Measurements from ENCODE around the gene NELFB.
A peak's percentile ranks its signal among the peaks of the same experiment; 100 is the strongest.
"Not testable (repeated sequence)": the region's sequence is repeated elsewhere in the genome, so short reads cannot be mapped to it uniquely, and the experiment has no call there.

Gene NELFB

DNA sequence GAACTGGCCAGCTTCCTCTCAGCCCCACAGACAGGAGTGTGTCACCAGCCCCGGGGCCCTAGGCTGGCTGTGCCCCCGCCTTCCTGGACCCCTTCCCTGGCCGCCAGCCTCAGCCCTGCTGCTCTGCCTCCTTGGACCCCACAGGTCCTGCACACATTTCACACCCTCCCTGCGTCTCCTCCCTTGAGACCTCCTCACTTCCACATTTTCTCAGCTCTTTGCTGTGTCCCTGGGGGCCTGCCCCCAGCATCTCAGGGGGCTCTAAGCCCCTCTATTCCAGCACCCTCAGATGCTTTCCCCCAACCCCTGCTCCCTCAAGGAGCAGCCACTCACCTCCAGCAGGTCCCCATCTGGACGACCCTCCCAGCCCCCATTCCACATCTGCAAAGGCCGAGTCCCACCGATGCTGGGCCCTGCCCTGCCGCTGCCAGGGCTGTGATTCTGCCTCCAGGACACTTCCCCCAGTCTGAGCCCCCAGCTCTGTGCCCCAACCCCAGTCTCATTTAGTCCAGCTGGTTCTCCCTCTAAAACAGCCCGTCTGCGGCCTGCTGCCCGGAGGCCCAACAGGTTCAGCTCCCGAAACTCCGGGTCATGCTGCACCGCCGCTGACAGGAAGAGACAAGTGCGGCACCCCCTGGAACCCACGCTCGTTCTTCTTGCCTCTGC is 20.2 kb upstream of the NELFB start:
- DNase-seq (ENCODE audit: low spot score), result no peak

DNA sequence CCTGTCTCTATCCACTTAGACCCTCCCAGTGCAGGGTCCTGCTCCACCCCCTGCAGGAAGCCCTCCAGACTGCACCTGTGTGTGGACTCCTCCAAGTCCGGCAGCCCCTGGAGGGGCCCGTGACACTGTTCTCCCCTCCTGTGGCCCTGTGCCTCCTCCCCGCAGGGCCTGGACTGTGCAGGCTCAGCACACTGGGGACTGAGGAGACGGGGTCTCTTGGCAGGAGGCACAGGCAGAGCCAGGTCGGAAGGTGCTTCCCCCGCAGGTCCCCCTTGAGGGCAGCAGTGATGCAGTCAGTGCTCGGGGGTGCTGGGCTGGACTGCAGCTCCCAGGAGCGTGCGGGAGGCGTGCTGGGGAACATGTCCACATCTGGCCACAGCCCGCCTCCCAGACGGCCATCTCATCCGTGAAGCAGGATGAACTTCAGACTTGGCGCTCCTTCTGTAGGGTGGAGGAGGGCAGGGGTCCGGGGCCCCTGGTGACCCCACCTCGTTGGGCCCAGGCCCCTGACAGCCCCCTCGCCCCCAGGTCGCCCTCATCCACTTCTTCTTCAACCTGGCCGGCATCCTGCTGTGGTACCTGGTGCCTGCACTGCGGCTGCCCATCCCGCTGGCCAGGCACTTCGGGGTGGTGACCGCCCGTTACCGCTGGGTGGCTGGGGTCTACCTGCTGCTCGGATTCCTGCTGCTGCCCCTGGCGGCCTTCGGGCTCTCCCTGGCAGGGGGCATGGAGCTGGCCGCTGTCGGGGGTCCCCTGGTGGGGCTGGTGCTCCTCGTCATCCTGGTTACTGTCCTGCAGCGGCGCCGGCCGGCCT is 19.5 kb upstream of the NELFB start:
- no peak for DNase-seq (ENCODE audit: low spot score)

DNA sequence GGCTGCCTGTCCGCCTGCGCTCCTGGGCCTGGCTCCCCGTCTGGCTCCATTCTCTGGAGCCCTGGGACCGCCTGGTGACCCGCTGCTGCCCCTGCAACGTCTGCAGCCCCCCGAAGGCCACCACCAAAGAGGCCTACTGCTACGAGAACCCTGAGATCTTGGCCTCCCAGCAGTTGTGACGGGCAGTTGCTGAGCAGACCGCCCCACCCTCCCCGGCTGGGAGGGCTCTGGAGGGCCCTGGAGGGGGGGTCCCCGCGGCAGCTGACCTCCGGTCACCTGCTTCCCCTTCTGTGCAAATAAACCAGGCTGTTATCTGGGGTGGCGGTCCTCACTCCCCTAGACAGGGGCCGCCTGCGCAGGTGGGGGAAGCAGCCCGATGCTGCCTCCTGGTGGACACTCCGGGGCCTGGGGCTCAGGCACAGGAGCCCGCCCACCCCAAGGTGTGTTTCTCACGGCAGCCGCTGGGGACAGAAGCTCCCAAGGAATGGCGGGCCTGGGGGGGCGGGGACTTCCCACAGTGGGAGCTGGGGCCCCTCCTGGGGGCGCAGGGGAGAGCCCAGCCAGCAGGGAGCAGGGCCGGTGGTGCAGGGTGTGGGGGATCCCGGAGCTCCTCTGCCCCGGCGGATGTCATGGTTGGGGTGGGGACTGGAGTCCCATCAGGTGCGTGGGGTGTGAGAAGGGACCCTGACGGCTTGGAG is 18.7 kb upstream of the NELFB start:
- peak; percentile 71 for DNase-seq (ENCODE audit: low spot score)

DNA sequence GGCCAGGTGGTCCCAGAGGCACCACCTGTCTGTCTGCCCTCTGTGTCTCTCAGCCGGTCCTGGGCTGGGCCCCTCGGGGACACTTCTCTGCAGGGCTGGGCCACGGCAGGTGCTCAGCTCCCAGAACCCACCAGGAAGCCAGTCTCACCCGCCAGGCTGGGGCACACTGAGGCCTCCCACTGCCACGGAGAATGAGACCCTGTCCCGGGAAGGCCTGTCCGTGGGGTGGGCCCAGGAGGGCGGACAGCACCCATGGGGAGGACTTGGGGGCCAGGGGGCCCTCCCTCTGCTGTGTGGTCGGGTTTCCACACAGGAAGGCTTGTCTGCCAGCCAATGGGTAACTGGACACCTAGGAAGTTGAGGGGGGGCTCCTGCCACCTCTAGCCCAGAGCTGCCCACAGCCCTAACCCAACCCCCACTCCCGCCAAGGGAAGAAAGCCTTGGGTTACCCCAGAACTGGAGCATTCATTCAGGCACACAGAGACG is 18.1 kb upstream of the NELFB start:
- DNase-seq (ENCODE audit: low spot score), result no peak

DNA sequence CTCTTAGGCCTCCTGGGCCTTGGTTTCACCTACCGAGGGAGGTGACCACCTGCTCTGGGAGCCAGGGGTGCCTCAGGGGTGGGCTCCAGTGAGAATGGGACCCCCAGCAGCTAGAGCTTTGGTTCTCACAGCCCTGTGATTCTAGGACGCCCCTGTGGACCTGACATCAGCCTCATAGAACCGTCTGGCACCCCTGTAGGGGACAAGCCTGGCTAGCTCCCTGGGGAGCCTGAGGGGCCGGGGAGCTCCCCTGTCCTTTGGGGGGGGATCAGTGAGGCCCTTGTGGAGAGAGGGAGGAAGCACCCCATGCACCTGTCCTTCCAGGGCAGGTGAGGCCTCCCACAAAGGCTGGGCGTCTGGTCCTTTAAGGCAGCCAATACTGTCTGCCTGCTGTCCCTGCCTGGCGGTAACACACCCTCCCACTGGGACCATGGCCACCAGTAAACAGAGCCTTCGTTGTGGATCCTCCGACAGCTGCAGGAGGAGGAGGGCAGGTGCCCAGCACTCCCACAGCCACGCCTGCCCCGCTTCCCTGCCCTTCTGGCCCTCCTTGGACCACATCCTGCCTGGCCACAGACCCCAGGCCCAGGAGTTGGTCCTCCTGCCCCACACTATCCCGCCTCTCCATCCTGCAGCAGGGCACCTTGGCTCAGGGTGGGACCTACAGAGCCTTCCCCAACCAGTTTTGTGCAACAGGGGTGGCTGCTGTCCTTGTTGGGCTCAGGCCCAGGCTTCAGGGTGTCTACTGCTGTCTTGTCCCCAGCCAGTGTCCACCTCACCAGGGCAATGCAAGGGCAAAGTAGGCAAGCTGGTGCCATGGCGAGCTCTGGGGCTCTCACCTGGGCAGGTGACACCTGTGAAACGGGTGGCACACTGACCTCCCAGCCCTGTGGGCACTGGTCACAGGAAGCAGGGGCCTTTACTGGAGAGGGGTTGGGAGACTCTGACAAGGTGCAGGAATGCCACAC is 17.1 kb upstream of the NELFB start:
- peak; percentile 76 for DNase-seq (ENCODE audit: low spot score)

DNA sequence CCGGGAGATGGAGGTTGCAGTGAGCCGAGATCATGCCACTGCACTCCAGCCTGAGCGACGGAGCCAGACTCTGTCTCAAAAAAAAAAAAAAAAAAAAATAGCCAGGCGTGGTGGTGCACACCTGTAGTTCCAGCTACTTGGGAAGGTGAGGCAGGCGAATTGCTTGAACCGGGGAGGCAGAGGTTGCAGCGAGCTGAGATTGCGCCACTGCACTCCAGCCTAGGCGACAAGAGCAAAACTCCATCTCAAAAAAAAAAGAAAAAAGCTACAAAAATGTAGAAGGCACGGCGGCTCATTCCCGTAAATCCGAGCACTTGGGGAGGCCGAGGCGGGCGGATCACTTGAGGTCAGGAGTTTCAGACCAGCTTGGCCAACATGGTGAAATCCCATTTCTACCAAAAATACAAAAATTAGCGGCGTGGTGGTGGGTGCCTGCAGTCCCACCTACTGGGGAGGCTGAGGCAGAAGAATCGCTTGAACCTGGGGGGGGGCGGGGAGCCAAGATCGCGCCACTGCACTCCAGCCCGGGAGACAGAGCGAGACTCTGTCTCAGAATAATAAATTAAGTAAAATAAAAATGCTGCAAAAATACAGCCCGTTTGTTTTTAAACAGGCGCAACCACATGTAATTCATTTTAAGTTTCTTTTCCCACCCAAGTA is 15.5 kb upstream of the NELFB start:
- not testable (repeated sequence) for DNase-seq (ENCODE audit: low spot score)

DNA sequence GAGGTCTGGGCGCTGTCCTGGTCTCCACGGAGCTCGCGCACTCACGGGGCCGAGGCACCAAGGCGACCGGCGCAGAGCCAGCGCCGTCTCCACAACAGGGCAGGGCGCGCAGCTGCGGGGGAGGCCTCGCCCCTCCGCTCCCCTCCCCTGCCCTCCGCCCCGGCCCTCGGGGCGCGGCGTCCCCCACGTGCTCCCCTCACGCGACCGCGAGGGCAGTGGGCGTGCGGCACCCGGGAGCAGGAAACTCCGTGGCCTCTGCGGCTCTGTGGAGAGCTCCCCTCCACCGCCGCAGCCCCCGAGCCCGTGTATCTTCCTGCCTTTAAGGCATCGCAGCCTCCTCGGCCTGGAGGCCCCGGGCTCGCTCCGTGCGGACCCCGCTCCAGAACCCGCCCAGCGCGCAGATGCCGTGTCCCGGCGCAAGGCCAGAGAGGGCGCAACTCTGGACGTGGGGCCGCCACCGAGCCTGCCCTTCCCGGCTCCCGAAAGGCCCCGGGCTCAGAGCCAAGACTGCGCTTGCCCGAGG is 14.7 kb upstream of the NELFB start:
- peak; percentile 68 for DNase-seq (ENCODE audit: low spot score)

DNA sequence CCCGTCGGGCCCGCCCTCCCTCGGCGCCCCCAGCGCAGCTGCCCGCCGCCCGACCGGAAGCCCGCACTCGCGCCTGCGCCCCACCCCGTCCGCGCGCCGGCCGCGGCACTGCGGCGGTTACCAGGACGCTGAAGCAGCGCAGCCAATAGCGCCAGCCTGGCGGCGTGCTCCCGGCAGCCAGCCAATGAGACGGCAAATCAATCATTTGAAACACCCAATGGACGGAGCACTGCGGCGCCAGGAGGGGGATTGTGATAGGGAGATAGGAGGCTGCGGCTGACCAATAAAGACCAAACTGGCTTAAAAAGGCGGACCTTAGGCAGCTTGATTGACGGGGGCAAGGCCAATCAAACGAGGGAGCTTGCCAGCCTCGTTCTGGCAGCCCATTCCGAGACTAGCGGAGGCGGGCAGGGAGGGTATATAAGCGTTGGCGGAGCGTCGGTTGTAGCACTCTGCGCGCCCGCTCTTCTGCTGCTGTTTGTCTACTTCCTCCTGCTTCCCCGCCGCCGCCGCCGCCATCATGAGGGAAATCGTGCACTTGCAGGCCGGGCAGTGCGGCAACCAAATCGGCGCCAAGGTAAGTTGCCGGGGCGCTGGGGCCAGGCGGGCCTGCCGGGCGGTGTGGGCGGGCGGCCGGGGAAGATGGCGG is 14.2 kb upstream of the NELFB start, which contains the start of gene TUBB4B:
Gene TUBB4B (plus strand): TSS at position 447 of the 649 bp plus-strand sequence. CDS start 74 bp downstream, at position 521.
- peak; percentile 100 for DNase-seq (ENCODE audit: low spot score)

DNA sequence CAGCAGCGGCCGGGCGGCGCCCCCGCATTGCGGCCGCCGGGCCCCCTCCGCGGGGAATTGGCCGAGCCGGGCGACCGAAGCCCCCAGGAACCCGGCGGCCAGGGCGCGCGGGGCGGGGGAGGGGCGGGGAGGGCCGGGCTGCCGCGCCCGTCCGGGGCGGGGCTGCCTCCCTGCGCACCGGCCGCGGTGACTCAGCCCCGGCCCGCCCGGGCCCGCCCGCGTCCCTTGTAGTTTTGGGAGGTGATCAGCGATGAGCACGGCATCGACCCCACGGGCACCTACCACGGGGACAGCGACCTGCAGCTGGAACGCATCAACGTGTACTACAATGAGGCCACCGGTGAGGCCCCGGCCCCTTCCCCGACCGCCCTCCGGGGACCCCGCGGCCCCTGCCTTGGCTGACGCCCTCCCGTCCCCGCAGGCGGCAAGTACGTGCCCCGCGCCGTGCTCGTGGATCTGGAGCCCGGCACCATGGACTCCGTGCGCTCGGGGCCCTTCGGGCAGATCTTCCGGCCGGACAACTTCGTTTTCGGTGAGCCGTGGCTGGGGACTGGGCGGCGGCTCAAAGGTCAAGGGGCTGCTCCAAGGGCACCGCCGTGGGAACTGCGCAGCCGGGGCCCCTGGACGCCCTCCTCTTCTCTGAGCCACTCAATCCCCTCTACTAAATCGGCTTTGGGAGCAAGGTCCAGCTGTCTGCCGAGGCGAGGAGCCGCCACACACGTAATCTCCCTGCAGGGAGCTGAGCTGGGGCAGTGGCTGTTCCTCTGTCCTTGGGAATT is 13.4 kb upstream of the NELFB start:
- DNase-seq (ENCODE audit: low spot score), result no peak

DNA sequence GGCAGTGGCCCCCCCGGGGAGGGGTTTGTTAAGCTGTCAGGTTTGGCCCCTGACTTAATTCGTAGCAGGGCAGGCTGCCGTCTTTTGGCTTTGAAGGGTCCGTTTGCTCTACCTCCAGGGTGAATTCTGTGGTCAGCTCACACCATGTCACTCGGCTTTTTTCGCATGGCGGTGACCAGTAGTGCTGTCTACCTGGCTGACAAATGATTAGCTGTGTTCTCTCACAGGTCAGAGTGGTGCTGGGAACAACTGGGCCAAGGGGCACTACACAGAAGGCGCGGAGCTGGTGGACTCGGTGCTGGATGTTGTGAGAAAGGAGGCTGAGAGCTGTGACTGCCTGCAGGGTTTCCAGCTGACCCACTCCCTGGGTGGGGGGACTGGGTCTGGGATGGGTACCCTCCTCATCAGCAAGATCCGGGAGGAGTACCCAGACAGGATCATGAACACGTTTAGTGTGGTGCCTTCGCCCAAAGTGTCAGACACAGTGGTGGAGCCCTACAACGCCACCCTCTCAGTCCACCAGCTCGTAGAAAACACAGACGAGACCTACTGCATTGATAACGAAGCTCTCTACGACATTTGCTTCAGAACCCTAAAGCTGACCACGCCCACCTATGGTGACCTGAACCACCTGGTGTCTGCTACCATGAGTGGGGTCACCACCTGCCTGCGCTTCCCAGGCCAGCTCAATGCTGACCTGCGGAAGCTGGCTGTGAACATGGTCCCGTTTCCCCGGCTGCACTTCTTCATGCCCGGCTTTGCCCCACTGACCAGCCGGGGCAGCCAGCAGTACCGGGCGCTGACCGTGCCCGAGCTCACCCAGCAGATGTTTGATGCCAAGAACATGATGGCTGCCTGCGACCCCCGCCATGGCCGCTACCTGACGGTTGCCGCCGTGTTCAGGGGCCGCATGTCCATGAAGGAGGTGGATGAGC is 12.6 kb upstream of the NELFB start:
- no peak for DNase-seq (ENCODE audit: low spot score)

DNA sequence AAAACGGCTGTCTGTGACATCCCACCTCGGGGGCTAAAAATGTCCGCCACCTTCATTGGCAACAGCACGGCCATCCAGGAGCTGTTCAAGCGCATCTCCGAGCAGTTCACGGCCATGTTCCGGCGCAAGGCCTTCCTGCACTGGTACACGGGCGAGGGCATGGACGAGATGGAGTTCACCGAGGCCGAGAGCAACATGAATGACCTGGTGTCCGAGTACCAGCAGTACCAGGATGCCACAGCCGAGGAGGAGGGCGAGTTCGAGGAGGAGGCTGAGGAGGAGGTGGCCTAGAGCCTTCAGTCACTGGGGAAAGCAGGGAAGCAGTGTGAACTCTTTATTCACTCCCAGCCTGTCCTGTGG is 11.9 kb upstream of the NELFB start:
- DNase-seq (ENCODE audit: low spot score), result not testable (repeated sequence)

DNA sequence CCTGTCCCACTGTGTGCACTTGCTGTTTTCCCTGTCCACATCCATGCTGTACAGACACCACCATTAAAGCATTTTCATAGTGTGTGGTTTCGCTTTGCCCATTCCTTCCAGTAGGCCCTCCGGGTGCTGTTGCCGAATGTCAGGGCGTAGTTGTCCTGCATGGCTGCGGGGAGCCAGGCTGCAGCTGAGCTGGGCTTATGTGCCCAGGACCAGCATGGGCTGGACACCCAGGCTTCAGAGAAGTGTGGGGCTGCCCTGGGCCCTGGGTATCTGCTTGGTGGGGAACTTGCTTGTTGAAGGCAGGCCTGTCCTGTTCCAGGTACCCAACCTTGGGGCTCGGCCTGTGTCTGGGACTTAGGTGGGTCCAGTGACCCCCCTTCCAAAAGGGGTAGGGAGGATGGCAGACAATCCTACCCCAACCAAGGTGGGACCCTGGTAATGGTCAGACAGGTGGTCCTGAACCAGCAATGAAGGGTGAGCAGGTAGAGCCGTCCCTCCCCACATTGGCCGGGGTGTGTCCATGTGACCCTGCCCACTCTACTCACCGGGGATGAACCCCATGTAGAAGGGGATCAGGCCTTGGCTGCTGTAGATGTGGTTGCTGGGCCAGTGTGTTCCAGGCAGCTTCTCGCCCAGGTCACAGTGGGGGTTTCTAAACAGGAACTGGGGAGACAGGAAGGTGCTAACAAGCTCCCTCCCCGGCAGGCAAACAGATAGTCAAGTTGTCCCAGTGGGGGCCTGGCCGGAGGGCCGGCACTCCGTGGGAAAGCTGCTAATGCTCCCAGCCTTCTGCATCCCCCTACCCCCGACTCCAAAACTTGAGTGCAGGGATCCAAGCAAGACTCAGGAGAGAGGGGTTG is 11.3 kb upstream of the NELFB start:
- DNase-seq (ENCODE audit: low spot score), result no peak

DNA sequence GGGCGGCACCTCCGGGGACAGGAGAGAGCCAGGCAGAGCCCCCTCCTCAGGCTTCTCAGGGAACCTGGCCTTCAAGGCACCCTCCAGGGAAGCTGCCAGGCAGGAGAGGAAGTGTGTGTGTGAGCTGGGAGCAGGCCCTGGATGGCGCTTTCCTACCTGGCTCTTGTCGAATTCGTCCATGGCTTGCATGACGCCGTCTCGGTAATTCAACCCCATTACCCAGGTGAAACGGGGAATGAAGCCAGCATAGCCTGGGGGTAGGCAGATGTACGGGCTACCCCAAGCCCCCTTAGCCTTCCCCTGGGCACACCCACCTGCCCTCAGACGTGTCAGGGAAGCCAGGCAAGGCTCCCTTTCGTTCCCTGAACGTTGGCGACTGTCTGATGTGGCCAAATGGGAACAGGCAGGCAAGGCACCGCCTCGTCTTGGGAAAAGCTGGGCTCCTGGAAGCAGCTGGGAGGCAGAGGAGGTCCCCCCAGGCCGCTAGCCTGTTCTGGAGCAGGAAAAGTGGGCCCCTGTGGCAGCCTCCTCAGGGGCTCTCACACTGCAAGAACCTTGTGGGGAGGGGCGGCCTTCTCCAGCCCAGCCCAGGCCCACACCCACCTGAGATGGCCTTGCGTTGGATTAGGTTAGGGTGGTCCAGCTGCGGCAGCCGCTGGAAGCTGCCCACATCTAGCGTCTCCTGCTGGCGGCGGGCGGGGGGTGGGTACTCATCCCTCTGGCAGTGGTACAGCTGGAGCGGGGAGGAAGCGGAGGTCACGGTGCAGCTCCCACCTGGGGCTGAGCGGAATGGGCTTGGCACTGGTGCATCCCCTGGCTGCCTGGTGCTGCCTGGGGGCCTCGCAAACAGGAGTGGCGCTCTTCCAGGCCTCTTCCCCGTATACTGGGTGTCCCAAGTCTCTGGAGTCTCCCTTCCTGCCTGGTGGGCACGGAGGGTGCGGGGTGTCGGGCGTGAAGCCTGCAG is 10.4 kb upstream of the NELFB start:
- DNase-seq (ENCODE audit: low spot score), result no peak

DNA sequence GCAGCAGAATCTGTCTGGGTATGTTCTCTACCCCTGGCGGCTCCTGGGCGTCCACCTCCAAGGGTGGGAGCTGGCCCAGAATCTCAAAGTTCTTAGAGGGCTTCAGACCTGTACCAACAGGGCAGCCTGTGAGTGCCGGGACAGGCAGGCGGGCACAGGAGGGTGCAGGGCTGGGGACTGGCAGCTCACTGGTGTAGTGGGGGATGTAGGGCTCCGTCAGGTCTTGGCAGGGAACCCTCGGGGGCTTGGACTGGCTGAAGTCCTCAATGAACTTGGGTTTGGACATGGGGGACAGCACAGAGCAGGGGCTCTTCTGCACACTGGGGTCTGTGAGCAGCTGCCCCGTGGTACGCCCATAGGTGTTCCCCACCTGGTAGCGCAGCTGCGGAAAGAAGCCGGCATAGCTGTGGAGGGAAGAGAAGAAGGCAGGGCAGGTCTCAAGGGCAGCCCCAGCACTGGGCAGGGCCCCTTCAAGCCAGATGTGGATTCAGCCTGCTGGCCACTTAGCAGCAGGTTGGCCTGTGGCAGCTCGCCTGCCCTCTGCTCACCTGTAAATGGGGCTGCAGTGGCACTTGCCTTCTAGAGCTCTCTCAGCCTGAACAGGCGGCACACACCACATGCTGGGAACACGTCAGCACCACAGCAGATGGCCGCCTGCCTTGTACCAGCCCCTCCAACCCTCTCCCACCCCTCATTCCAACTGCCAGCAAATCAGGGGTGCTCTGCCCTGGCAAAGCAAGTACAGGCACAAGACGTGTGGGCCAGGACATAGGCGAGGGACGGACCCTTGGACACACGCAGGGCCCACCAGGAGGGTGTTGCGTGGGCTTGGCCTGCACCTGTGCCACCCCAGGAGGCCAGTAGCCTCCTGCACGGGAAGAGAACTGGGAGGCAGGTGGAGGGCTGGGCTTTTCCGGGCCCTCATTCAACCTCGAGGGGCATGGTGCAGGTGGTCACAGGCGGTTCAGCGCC is 9.4 kb upstream of the NELFB start:
- no peak for DNase-seq (ENCODE audit: low spot score)

All from SW480 (cell line).